Left colon (tissue), 2 donors: Measurements from ENCODE around the gene PPP2R1B. TPM values are rescaled to one million over a fixed set of nuclear protein-coding genes. Genes with fewer than 3 reads are reported as not detected.

ENCODE experiments used
- ATAC-seq: fragments of 200-7000 bp; cut with Tn5 transposase; one replicate; pipeline ENCODE4 v1.9.1; 2020; ENCODE audit warnings: mild to moderate bottlenecking, moderate library complexity
- DNase-seq, 2 donors: peaks; one replicate each; pipeline ENCODE4 v3.0.0-alpha.2; 2020
- intact Hi-C, 2 donors: fragments of 100-400 bp; cut with DNase I in 1 of 2; cut with micrococcal nuclease in 1 of 2; formaldehyde crosslinking; loops; one replicate each; pipeline versions ENCODE4 v1.11.2 to v1.14.0; 2022; cut with DNase I, micrococcal nuclease
- total RNA-seq, 2 donors: library from RNA; stranded (reverse); fragmentation: NEBNext Ultra II Directional; extraction: Animal tissue kit (Norgen Biotek cat#: 25700); gene quantifications; one replicate each; pipeline ENCODE4 v1.2.1, GENCODE V29; 2021
- donor health status: DM: no; HTN: no; CAD: no.
- donor health status: DM: yes; HTN: yes; CAD: no.

The PPP2R1B gene
- total RNA-seq, 2 donors from 2014 or later = 45.3 to 45.8 TPM

- intact Hi-C loops = no loop called here
- ATAC-seq (no peak), DNase-seq (no peak)
Observed at GRCh38 chr11:111715142-111715816, 50.9 kb downstream of the PPP2R1B start.

- no peak for DNase-seq
- intact Hi-C loops = no loop called here
- ATAC-seq = no peak
Observed at GRCh38 chr11:111714522-111714921, 51.7 kb downstream of the PPP2R1B start.

GRCh38 chr11:111707691-111708067, 58.5 kb downstream of the PPP2R1B start:
- ATAC-seq (no peak), DNase-seq (no peak)
- intact Hi-C loops = no loop called here

GRCh38 chr11:111707039-111707690, 59.0 kb downstream of the PPP2R1B start:
- peak; percentile 79 for ATAC-seq
- intact Hi-C loops = no loop called here
- peak in 1 of 2 donors; percentile 20 for DNase-seq

GRCh38 chr11:111703576-111703975, 62.6 kb downstream of the PPP2R1B start:
- intact Hi-C loops = no loop called here
- DNase-seq (no peak), ATAC-seq (peak; percentile 49)

GRCh38 chr11:111702623-111703022, 63.6 kb downstream of the PPP2R1B start:
- no peak for DNase-seq
- no peak for ATAC-seq
- intact Hi-C loops = no loop called here

GRCh38 chr11:111700162-111700561, 66.0 kb downstream of the PPP2R1B start:
- no peak for DNase-seq
- intact Hi-C loops = no loop called here
- no peak for ATAC-seq

GRCh38 chr11:111699579-111700156, 66.5 kb downstream of the PPP2R1B start:
- ATAC-seq = no peak
- no peak for DNase-seq
- intact Hi-C loops = no loop called here

GRCh38 chr11:111698852-111699559, 67.2 kb downstream of the PPP2R1B start:
- no peak for DNase-seq
- intact Hi-C loops = no loop called here
- no peak for ATAC-seq

- intact Hi-C loops = no loop called here
- DNase-seq (no peak), ATAC-seq (no peak)
Observed at GRCh38 chr11:111697933-111698371, 68.2 kb downstream of the PPP2R1B start.

GRCh38 chr11:111696556-111696955, 69.6 kb downstream of the PPP2R1B start:
- DNase-seq = no peak
- intact Hi-C loops = no loop called here
- ATAC-seq = no peak

GRCh38 chr11:111694851-111695250, 71.3 kb downstream of the PPP2R1B start:
- intact Hi-C loops = no loop called here
- ATAC-seq = no peak
- DNase-seq = no peak

- ATAC-seq (no peak), DNase-seq (no peak)
- intact Hi-C loops = no loop called here
Observed at GRCh38 chr11:111693224-111693937, 72.8 kb downstream of the PPP2R1B start.

- no peak for DNase-seq
- intact Hi-C loops = no loop called here
Observed at GRCh38 chr11:111691741-111692140, 74.4 kb downstream of the PPP2R1B start.

GRCh38 chr11:111691176-111691575, 75.0 kb downstream of the PPP2R1B start:
- ATAC-seq (no peak), DNase-seq (no peak)
- intact Hi-C loops = no loop called here

More at GRCh38 chr11:111691741-111692140, 74.4 kb downstream of the PPP2R1B start:
- ATAC-seq = no peak

- DNase-seq (no peak), ATAC-seq (no peak)
Observed at GRCh38 chr11:111688013-111688412, 78.2 kb downstream of the PPP2R1B start.

GRCh38 chr11:111684251-111684650, 81.9 kb downstream of the PPP2R1B start:
- no peak for ATAC-seq
- intact Hi-C loops = no loop called here
- no peak for DNase-seq

More at GRCh38 chr11:111688013-111688412, 78.2 kb downstream of the PPP2R1B start:
- intact Hi-C loops = no loop called here

GRCh38 chr11:111683806-111684205, 82.4 kb downstream of the PPP2R1B start:
- no peak for ATAC-seq
- intact Hi-C loops = no loop called here
- no peak for DNase-seq
